HG03342 (cell line): ENCODE results near the gene TRIO.
"Not testable (repeated sequence)": the region's sequence is repeated elsewhere in the genome, so short reads cannot be mapped to it uniquely, and the experiment has no call there.

ENCODE experiments used
- ATAC-seq: cut with Tn5 transposase; IDR thresholded peaks from one replicate; pipeline ENCODE4 v1.9.1; 2021; ENCODE audit warnings: mild to moderate bottlenecking, moderate library complexity; ENCODE audit not compliant: unreplicated experiment

The TRIO gene

DNA sequence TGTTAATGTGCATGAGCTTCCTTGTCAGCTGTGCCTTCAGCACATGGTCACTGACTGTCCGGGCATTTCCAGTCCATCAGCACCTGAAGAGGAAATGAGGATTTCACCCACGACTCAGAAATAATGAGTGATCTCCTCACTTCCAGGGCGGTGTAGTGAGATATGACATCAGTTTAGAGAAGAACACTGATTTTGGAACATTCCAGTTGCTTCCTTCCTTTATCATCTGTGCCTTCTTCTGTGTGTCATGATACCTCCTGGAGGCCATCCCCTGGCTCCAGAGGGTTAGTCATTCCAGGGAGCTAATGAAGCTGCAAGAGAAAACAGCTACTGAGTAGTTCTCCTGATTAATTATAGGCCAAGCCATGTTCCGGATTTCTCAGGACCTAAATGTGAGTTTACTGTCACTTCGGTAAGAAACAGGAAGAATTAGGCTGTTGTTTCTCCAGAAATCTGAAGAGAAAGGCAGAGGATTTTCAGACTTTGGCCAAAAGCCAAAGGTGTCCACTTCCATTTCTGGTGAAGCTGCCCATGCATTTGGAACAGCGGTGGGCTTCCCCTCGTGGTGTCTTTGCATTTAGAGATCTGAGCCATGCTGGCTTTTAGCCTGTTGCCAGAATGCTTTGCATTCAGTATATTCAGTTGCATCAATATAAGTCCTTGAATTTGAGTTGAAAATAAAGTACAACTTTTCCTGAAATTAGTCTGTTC, 277.1 kb downstream of the TRIO start:
- no peak for ATAC-seq

GRCh38 chr5:14421851-14422250, 278.7 kb downstream of the TRIO start:
- ATAC-seq, result no peak

GRCh38 chr5:14424011-14424685, 281.0 kb downstream of the TRIO start:
- ATAC-seq, result no peak

DNA sequence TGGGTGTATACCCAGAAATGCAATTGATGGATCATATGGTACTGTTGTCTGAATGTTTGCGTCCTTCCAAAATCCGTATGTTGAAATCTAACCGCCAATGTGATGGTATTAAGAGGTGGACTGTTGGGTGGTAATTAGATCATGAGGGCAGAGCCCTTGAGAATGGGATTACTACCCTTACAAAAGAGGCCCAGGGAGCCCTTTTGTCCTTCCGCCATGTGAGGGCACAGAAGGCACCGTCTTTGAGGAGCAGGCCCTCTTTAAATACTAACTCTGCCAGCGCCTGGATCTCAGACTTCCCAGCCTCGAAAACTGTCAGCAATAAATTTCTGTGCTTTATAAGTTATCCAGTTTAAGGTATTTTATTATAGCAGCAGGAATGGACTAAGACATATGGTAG, 282.4 kb downstream of the TRIO start:
- ATAC-seq, result no peak

DNA sequence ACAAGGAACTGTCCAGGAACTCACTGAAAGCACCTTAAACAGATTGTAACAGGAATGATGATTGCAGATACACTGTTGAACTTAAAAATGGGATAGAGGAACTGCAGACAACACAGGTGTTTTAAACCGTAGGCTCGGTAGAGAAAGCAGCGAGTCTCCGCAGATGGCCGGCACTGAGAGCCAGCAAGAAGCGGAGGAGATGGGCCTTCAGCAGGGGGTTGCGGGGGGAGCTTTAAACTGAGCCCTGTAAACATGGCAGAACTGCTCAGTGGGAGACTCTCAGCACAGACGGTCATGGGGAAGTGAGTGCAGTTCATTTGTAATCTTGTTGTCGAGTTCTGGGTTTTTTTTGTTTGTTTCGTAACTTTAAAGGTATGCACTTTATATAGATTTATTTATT, 283.4 kb downstream of the TRIO start:
- ATAC-seq, result no peak

- ATAC-seq, result no peak
Measured at GRCh38 chr5:14428302-14429081, 285.4 kb downstream of the TRIO start.

GRCh38 chr5:14429101-14430050, 286.2 kb downstream of the TRIO start:
- no peak for ATAC-seq

DNA sequence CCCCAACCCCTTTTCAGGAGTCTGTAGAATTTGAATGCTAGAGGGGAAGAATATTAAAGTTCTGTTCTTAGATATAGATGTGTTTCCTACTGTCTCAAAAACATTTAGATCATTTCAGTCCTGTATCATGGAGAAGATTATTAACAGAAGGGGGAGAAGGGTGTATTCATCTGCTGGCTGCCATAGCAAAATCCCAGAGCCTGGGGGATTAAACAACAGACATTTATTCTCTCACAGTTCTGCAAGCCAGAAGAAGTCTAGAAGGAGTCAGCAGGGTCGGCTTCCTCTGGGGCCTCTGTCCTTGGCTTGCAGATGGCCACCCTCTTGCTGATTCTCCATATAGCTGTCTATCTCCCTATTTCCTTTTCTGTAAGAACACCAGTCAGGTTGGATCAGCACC, 288.4 kb downstream of the TRIO start:
- ATAC-seq, result no peak

GRCh38 chr5:14432931-14433589, 289.9 kb downstream of the TRIO start:
- no peak for ATAC-seq

DNA sequence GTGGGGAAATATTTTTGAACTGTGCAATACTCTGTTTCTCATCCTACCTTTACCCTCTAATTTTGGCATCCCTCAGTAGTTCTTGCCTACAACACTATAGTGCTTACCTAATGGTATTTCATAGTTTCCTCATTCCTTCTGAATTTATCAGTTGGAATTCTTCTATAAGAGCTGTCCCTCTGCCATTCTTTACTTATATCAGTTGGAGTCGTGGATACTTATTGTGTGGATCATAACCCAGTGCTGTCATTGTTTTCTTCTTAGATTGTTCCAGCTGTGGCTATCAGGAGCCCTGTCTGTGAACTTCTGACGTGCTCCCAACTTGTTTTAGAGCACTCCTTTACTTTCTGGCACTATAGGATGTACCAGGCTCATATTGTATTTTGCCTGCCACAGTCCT, 292.3 kb downstream of the TRIO start:
- ATAC-seq, result no peak

GRCh38 chr5:14436122-14436521, 293.0 kb downstream of the TRIO start:
- ATAC-seq, result not testable (repeated sequence)

DNA sequence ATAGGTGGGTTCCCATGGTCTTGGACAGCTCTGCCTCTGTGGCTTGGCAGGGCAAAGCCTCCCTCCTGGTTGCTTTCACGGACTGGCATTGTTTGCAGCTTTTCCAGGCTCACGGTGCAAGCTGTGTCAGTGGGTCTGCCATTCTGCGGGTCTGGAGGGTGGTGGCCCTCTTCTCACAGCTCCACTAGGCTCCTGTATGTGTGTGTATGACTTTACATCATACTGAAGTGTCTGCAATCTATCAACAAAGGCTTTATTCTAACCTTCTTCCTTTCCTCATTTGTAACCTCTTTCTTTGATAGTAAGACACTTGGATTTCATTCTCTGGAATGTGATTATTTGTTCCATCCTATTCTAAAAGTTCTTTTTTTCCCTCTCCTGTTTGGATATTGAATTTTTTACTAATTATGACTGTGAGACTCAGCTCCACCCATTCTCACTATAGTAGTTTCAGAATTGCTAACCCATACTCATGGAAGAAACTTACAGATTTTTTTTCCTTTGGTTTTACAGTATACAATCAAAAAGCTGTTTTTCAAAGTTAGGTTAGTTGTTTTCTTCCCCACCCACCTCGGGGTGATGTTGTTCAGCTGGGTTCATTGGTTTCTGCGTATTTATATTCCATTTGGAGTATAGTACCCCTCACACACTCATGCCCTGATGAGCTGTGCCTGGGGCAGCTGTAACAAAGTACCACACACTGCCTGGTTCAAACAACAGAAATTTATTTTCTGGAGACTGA, 293.8 kb downstream of the TRIO start:
- no peak for ATAC-seq

GRCh38 chr5:14438195-14438606, 295.1 kb downstream of the TRIO start:
- ATAC-seq, result no peak

DNA sequence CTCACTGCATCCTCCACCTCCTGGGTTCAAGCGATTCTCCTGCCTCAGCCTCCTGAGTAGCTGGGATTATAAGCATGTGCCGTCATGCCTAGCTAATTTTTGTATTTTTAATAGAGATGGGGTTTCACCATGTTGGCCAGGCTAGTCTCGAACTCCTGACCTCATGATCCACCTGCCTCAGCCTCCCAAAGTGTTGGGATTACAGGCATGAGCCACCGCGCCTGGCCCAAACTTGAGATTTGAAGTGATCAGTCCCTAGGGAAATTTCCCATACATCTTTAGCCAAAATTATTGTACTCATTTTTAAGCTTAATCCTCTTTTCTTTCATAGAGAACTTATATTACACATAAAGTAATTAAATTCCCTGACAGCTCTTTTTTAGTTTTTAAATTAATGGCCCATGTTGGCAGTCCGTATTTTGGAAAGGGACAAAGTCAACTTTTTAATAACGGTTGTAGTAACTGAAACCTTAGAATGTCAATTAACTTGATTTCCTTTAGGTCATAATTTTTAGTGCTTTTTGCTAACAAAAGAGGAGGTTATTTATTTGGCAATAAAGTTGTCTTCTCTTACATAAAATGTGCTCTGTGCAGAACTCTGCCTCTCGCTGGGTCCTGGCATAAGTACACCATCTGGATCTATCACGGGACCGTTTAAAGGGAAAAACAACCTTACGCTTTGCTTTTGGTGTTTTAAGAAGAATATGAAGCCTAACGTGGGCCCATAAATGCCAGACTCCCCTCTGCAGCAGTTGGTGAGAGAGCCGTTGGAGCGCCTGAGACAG, 296.1 kb downstream of the TRIO start:
- no peak for ATAC-seq

GRCh38 chr5:14440223-14440581, 297.1 kb downstream of the TRIO start:
- no peak for ATAC-seq

GRCh38 chr5:14440582-14441431, 297.7 kb downstream of the TRIO start:
- no peak for ATAC-seq

GRCh38 chr5:14441641-14442040, 298.5 kb downstream of the TRIO start:
- no peak for ATAC-seq

DNA sequence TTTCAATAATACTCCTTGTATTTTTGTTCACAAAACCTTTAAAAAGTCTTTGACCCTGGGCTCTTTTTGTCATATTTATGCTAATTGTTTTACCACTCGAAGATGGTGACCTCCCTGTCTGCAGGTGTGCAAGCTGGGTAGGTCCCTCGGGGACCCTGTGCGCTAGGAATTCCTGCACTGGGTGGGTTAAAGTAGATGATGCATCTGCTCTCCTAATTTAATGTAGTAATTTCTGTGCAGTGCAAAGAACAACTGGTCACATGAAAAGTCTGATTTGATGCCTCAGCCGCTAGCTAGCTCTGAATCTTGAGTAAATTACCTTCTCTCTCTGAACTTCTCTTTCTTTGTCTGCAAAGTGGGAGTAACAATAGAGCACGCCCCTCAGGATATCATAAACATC, 299.4 kb downstream of the TRIO start:
- no peak for ATAC-seq
